ENCODE results near the gene AGBL3. TPM values are rescaled to one million over a fixed set of nuclear protein-coding genes. Genes with fewer than 3 reads are reported as not detected.
A peak's percentile ranks its signal among the peaks of the same experiment; 100 is the strongest.

The AGBL3 gene
- total and polyA plus RNA-seq, 4 donors = 0.67 to 3.1 (median 1.8) TPM

DNA sequence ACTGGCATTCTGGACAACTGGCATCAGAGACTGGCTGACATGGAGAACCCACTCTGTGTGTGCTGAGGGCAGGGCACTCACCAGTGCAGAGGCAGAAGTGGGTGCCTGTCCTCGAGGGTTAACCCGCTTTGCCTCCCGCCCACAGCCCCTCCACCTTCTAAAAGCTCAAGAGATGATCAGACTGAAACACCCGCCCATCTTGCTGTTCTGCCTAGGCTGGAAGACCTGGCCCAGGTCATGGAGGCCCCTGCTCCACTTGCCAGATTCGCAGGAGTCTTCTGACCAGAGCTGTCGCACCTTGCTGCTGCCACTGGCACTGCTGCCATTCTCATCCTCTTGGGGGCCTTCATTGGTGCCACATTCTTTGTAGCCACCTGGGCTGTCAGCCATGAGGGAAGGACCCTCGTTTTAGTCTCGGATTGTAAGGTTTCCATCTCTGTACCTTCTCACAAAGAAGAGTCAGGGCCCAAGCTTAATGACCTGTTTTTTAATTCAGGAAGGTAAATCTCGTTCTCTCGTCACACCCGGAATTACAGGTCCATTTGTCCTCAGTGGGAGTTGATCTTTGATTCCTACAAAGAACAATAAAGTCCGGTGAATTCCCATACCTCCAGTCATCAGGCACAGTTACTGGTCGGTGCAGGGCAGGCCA, 182.3 kb downstream of the AGBL3 start:
- DNase-seq (ENCODE audit: low spot score) = no peak
- Histone ChIP-seq H3K9ac (ENCODE audit: low read depth in 1 of 2, low read length in 2 of 2) (no peak overlapping the region), H3K27me3 (ENCODE audit: control insufficient read depth in 4 of 4, insufficient read depth in 4 of 4, low read length in 3 of 4) (no peaks in the 10 kb centered on the region), H3K4me1 (ENCODE audit: control insufficient read depth in 4 of 4, insufficient read depth in 4 of 4, low read length in 3 of 4) (peaks cover 5 to 44% (median 25%) of the 10 kb centered on the region in 4 donors), H3K9me3 (ENCODE audit: control insufficient read depth in 4 of 4, low read length in 3 of 4) (no peaks in the 10 kb centered on the region), H3K36me3 (ENCODE audit: control insufficient read depth in 4 of 4, insufficient read depth in 3 of 4, low read depth in 1 of 4, low read length in 3 of 4) (peaks cover 2 to 24% (median 10%) of the 10 kb centered on the region in 4 donors), H3K4me3 (ENCODE audit: low read depth in 1 of 3, low read length in 3 of 3) (no peak overlapping the region), H3K27ac (ENCODE audit: low read depth in 1 of 2, low read length in 2 of 2) (peak overlapping the region; percentile 94 to 99)
- TF ChIP-seq HNF4G (IDR thresholded peaks at IDR 0.05) = no peak
- no peak for TF ChIP-seq YY1 (IDR thresholded peaks at IDR 0.05)
- TF ChIP-seq, protein P1, sequence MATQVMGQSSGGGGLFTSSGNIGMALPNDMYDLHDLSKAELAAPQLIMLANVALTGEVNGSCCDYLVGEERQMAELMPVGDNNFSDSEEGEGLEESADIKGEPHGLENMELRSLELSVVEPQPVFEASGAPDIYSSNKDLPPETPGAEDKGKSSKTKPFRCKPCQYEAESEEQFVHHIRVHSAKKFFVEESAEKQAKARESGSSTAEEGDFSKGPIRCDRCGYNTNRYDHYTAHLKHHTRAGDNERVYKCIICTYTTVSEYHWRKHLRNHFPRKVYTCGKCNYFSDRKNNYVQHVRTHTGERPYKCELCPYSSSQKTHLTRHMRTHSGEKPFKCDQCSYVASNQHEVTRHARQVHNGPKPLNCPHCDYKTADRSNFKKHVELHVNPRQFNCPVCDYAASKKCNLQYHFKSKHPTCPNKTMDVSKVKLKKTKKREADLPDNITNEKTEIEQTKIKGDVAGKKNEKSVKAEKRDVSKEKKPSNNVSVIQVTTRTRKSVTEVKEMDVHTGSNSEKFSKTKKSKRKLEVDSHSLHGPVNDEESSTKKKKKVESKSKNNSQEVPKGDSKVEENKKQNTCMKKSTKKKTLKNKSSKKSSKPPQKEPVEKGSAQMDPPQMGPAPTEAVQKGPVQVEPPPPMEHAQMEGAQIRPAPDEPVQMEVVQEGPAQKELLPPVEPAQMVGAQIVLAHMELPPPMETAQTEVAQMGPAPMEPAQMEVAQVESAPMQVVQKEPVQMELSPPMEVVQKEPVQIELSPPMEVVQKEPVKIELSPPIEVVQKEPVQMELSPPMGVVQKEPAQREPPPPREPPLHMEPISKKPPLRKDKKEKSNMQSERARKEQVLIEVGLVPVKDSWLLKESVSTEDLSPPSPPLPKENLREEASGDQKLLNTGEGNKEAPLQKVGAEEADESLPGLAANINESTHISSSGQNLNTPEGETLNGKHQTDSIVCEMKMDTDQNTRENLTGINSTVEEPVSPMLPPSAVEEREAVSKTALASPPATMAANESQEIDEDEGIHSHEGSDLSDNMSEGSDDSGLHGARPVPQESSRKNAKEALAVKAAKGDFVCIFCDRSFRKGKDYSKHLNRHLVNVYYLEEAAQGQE (IDR thresholded peaks at IDR 0.05) = no peak
- no peak for TF ChIP-seq FOXA2 (IDR thresholded peaks at IDR 0.05)
- no peak for TF ChIP-seq FOXA1 (IDR thresholded peaks at IDR 0.05)
- no peak for TF ChIP-seq RXRA (IDR thresholded peaks at IDR 0.05)
- no peak for TF ChIP-seq EGR1 (IDR thresholded peaks at IDR 0.05; ENCODE audit: low read depth in 2 of 2)
- no peak for TF ChIP-seq JUND (IDR thresholded peaks at IDR 0.05)
- no peak for TF ChIP-seq RAD21 (IDR thresholded peaks at IDR 0.05)
- TF ChIP-seq, protein P2, sequence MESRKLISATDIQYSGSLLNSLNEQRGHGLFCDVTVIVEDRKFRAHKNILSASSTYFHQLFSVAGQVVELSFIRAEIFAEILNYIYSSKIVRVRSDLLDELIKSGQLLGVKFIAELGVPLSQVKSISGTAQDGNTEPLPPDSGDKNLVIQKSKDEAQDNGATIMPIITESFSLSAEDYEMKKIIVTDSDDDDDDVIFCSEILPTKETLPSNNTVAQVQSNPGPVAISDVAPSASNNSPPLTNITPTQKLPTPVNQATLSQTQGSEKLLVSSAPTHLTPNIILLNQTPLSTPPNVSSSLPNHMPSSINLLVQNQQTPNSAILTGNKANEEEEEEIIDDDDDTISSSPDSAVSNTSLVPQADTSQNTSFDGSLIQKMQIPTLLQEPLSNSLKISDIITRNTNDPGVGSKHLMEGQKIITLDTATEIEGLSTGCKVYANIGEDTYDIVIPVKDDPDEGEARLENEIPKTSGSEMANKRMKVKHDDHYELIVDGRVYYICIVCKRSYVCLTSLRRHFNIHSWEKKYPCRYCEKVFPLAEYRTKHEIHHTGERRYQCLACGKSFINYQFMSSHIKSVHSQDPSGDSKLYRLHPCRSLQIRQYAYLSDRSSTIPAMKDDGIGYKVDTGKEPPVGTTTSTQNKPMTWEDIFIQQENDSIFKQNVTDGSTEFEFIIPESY (IDR thresholded peaks at IDR 0.05) = no peak
- TF ChIP-seq, protein P3, sequence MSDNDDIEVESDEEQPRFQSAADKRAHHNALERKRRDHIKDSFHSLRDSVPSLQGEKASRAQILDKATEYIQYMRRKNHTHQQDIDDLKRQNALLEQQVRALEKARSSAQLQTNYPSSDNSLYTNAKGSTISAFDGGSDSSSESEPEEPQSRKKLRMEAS (IDR thresholded peaks at IDR 0.05) = no peak
- TF ChIP-seq, protein P4, sequence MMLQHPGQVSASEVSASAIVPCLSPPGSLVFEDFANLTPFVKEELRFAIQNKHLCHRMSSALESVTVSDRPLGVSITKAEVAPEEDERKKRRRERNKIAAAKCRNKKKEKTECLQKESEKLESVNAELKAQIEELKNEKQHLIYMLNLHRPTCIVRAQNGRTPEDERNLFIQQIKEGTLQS (IDR thresholded peaks at IDR 0.05) = no peak
- TF ChIP-seq NR2F2 (IDR thresholded peaks at IDR 0.05) = no peak
- 91% methylated on average over 13 of the region's 13 CpGs for WGBS

DNA sequence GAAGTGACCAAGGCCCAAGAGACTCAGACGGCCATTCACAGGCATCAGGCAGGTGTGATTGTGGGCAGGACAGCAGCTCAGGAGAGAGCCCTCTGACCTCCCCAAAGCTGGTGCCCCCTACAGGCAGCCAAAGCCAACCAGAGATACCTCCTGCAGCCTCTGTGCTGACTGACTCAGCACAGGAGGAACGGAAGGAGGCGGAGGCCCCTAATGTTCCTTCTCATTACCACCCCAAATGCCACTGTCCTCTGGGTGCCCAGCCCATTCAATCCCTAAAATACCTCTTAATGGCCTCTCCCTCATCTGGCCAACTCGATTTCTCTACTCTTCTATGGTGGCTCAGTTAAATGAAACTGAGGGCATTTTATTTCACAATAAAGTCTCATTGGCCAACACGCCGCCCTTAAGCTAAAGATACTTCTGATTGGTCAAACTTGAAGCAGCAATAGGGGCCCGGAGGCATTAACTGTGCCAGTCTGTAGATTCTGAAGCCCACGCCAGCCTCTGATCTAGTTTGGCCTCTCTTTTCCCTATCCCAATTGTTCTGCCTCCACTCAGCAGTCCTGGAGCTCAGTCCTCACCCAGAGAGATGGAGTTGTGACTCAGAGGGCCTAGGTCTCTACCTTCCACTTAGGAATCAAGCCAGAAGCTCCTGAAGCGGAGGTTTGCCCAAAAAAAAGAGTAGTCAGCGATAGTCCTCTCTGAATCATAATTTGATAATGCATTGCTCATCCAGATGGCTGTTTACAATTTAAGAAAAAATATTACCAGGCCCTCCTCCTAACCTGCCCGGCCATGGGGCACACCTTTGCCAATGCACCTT, 183.0 kb downstream of the AGBL3 start:
- H3K9me3 ChIP-seq (ENCODE audit: control insufficient read depth in 4 of 4, low read length in 3 of 4) = no peaks in the 10 kb centered on the region
- H3K36me3 ChIP-seq (ENCODE audit: control insufficient read depth in 4 of 4, insufficient read depth in 3 of 4, low read depth in 1 of 4, low read length in 3 of 4) = peaks cover 2 to 22% (median 10%) of the 10 kb centered on the region in 4 donors
- H3K27ac ChIP-seq (ENCODE audit: low read depth in 1 of 2, low read length in 2 of 2) = peak overlapping the region; percentile 94 to 99
- 48% methylated on average over 11 of the region's 11 CpGs for WGBS
- H3K4me3 ChIP-seq (ENCODE audit: low read depth in 1 of 3, low read length in 3 of 3) = peak overlapping the region; percentile 69 to 87 (median 81)
- peaks cover 5 to 44% (median 25%) of the 10 kb centered on the region in 4 donors for H3K4me1 ChIP-seq (ENCODE audit: control insufficient read depth in 4 of 4, insufficient read depth in 4 of 4, low read length in 3 of 4)
- H3K27me3 ChIP-seq (ENCODE audit: control insufficient read depth in 4 of 4, insufficient read depth in 4 of 4, low read length in 3 of 4) = no peaks in the 10 kb centered on the region
- H3K9ac ChIP-seq (ENCODE audit: low read depth in 1 of 2, low read length in 2 of 2) = peak overlapping the region; percentile 83 to 92
- peak; percentile 62 for DNase-seq (ENCODE audit: low spot score)
- TF ChIP-seq TAF1 (conservative IDR thresholded peaks at IDR 0.05) (no peak), YY1 (IDR thresholded peaks at IDR 0.05) (peak; percentile 36), HNF4A (conservative IDR thresholded peaks at IDR 0.05) (no peak), FOXA1 (IDR thresholded peaks at IDR 0.05) (no peak), HNF4G (IDR thresholded peaks at IDR 0.05) (no peak), JUND (IDR thresholded peaks at IDR 0.05) (no peak), SP1 (IDR thresholded peaks at IDR 0.05) (no peak), GABPA (IDR thresholded peaks at IDR 0.05 in 1 of 2, conservative IDR thresholded peaks at IDR 0.05 in 1 of 2) (no peak), NR2F2 (IDR thresholded peaks at IDR 0.05) (peak; percentile 31), RAD21 (IDR thresholded peaks at IDR 0.05) (peak; percentile 62 to 71), EGR1 (IDR thresholded peaks at IDR 0.05; ENCODE audit: low read depth in 2 of 2) (no peak), FOXA2 (IDR thresholded peaks at IDR 0.05) (no peak)
- TF ChIP-seq, protein P4 (IDR thresholded peaks at IDR 0.05) = no peak
- TF ChIP-seq, protein P3 (IDR thresholded peaks at IDR 0.05) = no peak
- TF ChIP-seq, protein P1 (IDR thresholded peaks at IDR 0.05) = no peak

Measured in liver (tissue), 9 donors.